Vein endothelial cell (primary cell): ENCODE results near the gene SIRT6. TPM values are rescaled to one million over a fixed set of nuclear protein-coding genes. Genes with fewer than 3 reads are reported as not detected.

Experiments used
- small RNA-seq: library from RNA; depleted of rRNA; stranded (forward); fragments of <200 nt; gene quantifications from one replicate; pipeline ENCODE3, GENCODE V24; 2012
- total RNA-seq: library from RNA; depleted of rRNA; stranded (reverse); fragments of >200 nt; gene quantifications from 2 replicates; pipeline ENCODE4 v1.2.3, GENCODE V29; 2012

The SIRT6 gene
- 10.6 and 21.2 TPM in 2 replicates for total RNA-seq

GRCh38 chr19:4182084-4182810 is at the start of gene SIRT6, which contains the start of gene ANKRD24:
Gene SIRT6 (minus strand): TSS chr19:4182563. CDS start chr19:4182539, 24 bp downstream.
Gene ANKRD24 (plus strand): TSS chr19:4182689. CDS start chr19:4186426, 3,737 bp downstream.

GRCh38 chr19:4229179-4229931 is 47.0 kb upstream of the SIRT6 start, which contains the start of gene EBI3:
Gene EBI3 (plus strand): TSS chr19:4229523. CDS start chr19:4229551, 28 bp downstream.

Small RNA genes within 50 kb of the gene (small RNA-seq; reads per million reads assigned to genes)
- gene RF00017, result not detected

Other genes starting within 250 kb of the SIRT6 start
- not detected in 2 replicates for gene NMRK2, start 249.5 kb downstream of the SIRT6 start, total RNA-seq
- gene DAPK3, start 211.5 kb downstream of the SIRT6 start, total RNA-seq, result 183 and 198 TPM in 2 replicates
- 2,391 and 3,726 TPM in 2 replicates for gene EEF2, start 197.1 kb downstream of the SIRT6 start, total RNA-seq
- 29.1 and 42.0 TPM in 2 replicates for gene PIAS4, start 174.8 kb downstream of the SIRT6 start, total RNA-seq
- gene ZBTB7A, start 115.7 kb downstream of the SIRT6 start, total RNA-seq, result 31.4 and 35.3 TPM in 2 replicates
- gene MAP2K2, start 58.4 kb downstream of the SIRT6 start, total RNA-seq, result 169 and 241 TPM in 2 replicates
- not detected in 2 replicates for gene CREB3L3, start 28.9 kb downstream of the SIRT6 start, total RNA-seq
- gene ANKRD24, start 126 bp upstream of the SIRT6 start, total RNA-seq, result 0.10 and 1.6 TPM in 2 replicates
- gene EBI3, start 47.0 kb upstream of the SIRT6 start, total RNA-seq, result 0.57 and 2.0 TPM in 2 replicates
- gene YJU2, start 64.5 kb upstream of the SIRT6 start, total RNA-seq, result 22.6 and 24.5 TPM in 2 replicates
- not detected in 2 replicates for gene SHD, start 96.7 kb upstream of the SIRT6 start, total RNA-seq
- not detected in 2 replicates for gene TMIGD2, start 119.8 kb upstream of the SIRT6 start, total RNA-seq
- gene FSD1, start 122.0 kb upstream of the SIRT6 start, total RNA-seq, result 13.1 and 18.3 TPM in 2 replicates
- 18.5 and 37.6 TPM in 2 replicates for gene STAP2, start 156.3 kb upstream of the SIRT6 start, total RNA-seq
- 6.3 and 8.8 TPM in 2 replicates for gene MPND, start 161.0 kb upstream of the SIRT6 start, total RNA-seq
- 157 and 199 TPM in 2 replicates for gene SH3GL1, start 218.0 kb upstream of the SIRT6 start, total RNA-seq
- 13.1 and 16.5 TPM in 2 replicates for gene CHAF1A, start 220.1 kb upstream of the SIRT6 start, total RNA-seq